ENCODE data around the gene HIVEP3. TPM values are rescaled to one million over a fixed set of nuclear protein-coding genes. Genes with fewer than 3 reads are reported as not detected.
A peak's percentile ranks its signal among the peaks of the same experiment; 100 is the strongest.

Gene HIVEP3
- total and polyA plus RNA-seq, 7 donors = 0.70 to 3.4 (median 2.1) TPM

DNA sequence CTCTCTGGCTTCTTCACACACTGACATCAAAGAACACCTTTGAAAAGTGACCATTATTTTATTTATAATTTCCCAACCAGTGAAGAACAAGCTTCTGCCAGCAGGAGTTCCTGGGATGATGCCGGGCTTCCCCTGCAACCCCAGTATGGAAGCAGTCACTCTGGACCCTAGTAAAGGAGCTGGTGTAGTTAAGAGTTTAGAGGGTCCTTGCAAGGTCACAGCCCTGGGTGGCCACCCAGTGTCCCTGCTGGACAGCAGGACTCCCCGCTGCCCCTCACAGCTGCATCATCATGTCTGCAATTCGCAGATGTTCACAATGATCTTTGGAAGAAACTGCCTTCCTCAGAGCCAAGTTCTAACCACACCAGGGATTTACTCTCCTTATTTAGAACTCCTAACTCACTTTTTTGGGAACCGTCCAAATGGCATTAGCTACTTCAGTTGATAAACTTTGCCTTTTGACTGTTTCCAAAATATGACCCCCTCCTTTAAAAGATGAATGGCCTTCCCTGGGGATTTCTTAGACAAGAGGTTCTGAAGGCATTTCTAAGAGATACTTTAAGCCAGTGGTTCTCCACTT is 90.6 kb downstream of the HIVEP3 start:
- no peak for DNase-seq
- 11 to 21% (median 15%) methylated on average over 4 of the region's 4 CpGs for WGBS, 3 donors
- H3K27ac ChIP-seq = no peak overlapping the region

DNA sequence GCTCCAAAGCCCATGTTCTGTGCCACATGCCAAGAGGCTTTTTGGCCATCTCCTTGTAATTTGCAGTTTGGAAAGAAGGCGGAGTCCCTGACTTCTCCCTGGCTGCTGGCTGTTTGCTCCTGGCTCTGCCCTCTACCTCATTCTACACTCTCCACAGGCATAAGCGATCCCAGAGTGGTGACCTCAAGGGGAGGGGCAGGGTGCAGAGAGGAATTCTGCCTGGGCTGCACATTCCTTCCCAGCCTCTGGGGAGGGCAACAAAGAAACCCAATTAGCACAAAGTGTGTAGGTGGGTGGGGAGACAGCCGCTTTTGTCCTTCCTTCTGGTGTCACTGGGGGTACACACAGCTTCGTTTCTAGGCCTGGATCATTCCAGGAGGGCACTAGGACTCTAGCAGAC is 95.3 kb downstream of the HIVEP3 start:
- H3K9me3 ChIP-seq = no peaks in the 10 kb centered on the region
- intact Hi-C loops (cut with DNase I) = no loop called here
- TF ChIP-seq, protein P1, sequence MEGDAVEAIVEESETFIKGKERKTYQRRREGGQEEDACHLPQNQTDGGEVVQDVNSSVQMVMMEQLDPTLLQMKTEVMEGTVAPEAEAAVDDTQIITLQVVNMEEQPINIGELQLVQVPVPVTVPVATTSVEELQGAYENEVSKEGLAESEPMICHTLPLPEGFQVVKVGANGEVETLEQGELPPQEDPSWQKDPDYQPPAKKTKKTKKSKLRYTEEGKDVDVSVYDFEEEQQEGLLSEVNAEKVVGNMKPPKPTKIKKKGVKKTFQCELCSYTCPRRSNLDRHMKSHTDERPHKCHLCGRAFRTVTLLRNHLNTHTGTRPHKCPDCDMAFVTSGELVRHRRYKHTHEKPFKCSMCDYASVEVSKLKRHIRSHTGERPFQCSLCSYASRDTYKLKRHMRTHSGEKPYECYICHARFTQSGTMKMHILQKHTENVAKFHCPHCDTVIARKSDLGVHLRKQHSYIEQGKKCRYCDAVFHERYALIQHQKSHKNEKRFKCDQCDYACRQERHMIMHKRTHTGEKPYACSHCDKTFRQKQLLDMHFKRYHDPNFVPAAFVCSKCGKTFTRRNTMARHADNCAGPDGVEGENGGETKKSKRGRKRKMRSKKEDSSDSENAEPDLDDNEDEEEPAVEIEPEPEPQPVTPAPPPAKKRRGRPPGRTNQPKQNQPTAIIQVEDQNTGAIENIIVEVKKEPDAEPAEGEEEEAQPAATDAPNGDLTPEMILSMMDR (IDR thresholded peaks at IDR 0.05) = no peak
- ATAC-seq = peak; percentile 48 to 77 (median 62)
- H3K27ac ChIP-seq = no peak overlapping the region
- 26 to 37% (median 30%) methylated on average over 4 of the region's 4 CpGs for WGBS, 3 donors
- peaks cover 29% of the 10 kb centered on the region for H3K4me1 ChIP-seq
- no peak for DNase-seq
- H3K27me3 ChIP-seq (ENCODE audit: insufficient read depth in 3 of 3, low read length in 2 of 3) = no peaks in the 10 kb centered on the region
- no peaks in the 10 kb centered on the region for H3K36me3 ChIP-seq (ENCODE audit: insufficient read depth in 1 of 2, low read depth in 1 of 2)
- H3K4me3 ChIP-seq = no peak overlapping the region

More for the DNA sequence above, 90.6 kb downstream of the HIVEP3 start:
- H3K4me1 ChIP-seq = peaks cover 32% of the 10 kb centered on the region
- no peaks in the 10 kb centered on the region for H3K36me3 ChIP-seq (ENCODE audit: insufficient read depth in 1 of 2, low read depth in 1 of 2)
- H3K4me3 ChIP-seq = no peak overlapping the region
- ATAC-seq = peak in 3 of 4 donors; percentile 37 to 65 (median 63)
- intact Hi-C loops (cut with DNase I) = no loop called here
- TF ChIP-seq, protein P1 (IDR thresholded peaks at IDR 0.05) = no peak
- H3K27me3 ChIP-seq (ENCODE audit: insufficient read depth in 3 of 3, low read length in 2 of 3) = no peaks in the 10 kb centered on the region
- H3K9me3 ChIP-seq = no peaks in the 10 kb centered on the region

DNA sequence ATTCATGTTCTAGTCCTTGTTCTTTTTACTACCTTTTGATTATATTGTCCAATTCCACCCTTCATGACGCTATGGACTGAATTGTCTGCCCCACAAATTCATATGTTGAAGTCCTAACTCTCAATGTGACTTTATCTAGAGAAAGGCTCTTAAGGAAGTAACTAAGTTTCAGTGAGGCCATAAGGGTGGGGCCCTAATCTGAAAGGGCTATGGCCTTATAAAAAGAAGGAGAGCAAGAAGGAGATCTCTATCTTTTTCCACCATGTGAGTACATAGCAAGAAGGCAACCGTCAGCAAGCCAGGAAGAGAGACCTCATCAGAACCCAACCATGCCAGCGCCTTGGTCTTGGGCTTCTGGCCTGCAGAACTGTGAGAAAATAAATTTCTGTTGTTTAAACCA is 95.9 kb downstream of the HIVEP3 start:
- H3K27me3 ChIP-seq (ENCODE audit: insufficient read depth in 3 of 3, low read length in 2 of 3) = no peaks in the 10 kb centered on the region
- H3K4me1 ChIP-seq = peaks cover 23% of the 10 kb centered on the region
- H3K4me3 ChIP-seq = no peak overlapping the region
- ATAC-seq = no peak
- no peak overlapping the region for H3K27ac ChIP-seq
- TF ChIP-seq, protein P1 (IDR thresholded peaks at IDR 0.05) = no peak
- intact Hi-C loops (cut with DNase I) = no loop called here
- no peak for DNase-seq
- WGBS, 3 donors = 80 to 86% (median 80%) methylated on average over 3 of the region's 3 CpGs
- H3K9me3 ChIP-seq = no peaks in the 10 kb centered on the region
- H3K36me3 ChIP-seq (ENCODE audit: insufficient read depth in 1 of 2, low read depth in 1 of 2) = no peaks in the 10 kb centered on the region

DNA sequence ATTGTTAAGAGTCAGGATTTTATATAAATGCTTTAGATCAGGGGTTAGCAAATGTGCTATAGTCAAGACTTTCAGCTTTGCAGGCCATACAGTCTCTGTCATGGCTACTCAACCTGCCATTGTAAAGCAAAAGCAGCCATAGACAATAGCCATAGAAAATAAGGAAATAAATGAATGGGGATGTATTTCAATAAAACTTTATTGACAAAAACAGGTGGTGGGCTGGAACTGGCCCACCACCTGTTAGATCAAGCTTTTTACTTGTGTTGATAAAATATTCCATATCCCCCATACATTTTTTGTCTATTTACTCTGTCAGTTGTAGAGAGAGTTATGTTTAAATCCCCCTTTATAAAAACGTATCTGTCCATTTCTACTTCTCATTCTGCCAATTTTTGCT is 98.9 kb downstream of the HIVEP3 start:
- Histone ChIP-seq H3K9me3 (no peaks in the 10 kb centered on the region), H3K4me3 (no peak overlapping the region), H3K27ac (no peak overlapping the region), H3K4me1 (peaks cover 12% of the 10 kb centered on the region), H3K27me3 (ENCODE audit: insufficient read depth in 3 of 3, low read length in 2 of 3) (no peaks in the 10 kb centered on the region), H3K36me3 (ENCODE audit: insufficient read depth in 1 of 2, low read depth in 1 of 2) (no peaks in the 10 kb centered on the region)
- DNase-seq (no peak), ATAC-seq (no peak)
- WGBS, 3 donors = 94 to 100% (median 99%) methylated on average over 1 of the region's 1 CpG
- TF ChIP-seq, protein P1 (IDR thresholded peaks at IDR 0.05) = no peak
- intact Hi-C loops (cut with DNase I) = loop anchor here (10.0 kb wide), 1 partner anchor 355 kb away; no protein-coding TSS in a partner anchor

DNA sequence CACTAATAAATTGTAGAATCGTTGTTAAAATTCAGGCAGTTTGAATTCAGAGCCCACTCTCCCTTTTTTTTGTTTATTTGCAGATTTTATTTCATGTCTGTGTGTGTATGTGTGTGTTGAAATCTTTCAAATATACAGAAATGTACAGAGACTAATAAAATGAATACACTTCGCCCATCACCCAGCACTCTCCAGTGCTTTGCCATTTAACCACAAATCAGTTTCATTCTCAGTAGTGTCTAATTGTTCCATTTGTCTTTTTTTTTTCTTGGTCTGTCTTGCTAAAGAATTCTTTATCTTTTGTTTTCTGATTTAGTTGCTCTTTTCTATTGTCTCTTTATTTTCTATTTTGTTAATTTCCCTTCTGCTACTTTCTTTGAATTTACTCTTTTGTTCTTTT is 99.7 kb downstream of the HIVEP3 start:
- ATAC-seq = no peak
- Histone ChIP-seq H3K27ac (no peak overlapping the region), H3K4me1 (peaks cover 20% of the 10 kb centered on the region), H3K36me3 (ENCODE audit: insufficient read depth in 1 of 2, low read depth in 1 of 2) (no peaks in the 10 kb centered on the region), H3K9me3 (no peaks in the 10 kb centered on the region), H3K27me3 (ENCODE audit: insufficient read depth in 3 of 3, low read length in 2 of 3) (no peaks in the 10 kb centered on the region), H3K4me3 (no peak overlapping the region)
- intact Hi-C loops (cut with DNase I) = loop anchor here (10.0 kb wide), 1 partner anchor 356 kb away; no protein-coding TSS in a partner anchor
- 92 to 97% (median 93%) methylated on average over 2 of the region's 2 CpGs for WGBS, 3 donors
- TF ChIP-seq, protein P1 (IDR thresholded peaks at IDR 0.05) = no peak
- no peak for DNase-seq
